Germinal center (tissue), 1 donor: ENCODE results near the gene APEX1.
"Not testable (repeated sequence)": the region's sequence is repeated elsewhere in the genome, so short reads cannot be mapped to it uniquely, and the experiment has no call there.

Experiments used
- DNase-seq: peaks from one replicate; pipeline ENCODE4 v3.0.0; 2012; ENCODE audit warnings: mixed read lengths, low spot score

The APEX1 gene

DNA sequence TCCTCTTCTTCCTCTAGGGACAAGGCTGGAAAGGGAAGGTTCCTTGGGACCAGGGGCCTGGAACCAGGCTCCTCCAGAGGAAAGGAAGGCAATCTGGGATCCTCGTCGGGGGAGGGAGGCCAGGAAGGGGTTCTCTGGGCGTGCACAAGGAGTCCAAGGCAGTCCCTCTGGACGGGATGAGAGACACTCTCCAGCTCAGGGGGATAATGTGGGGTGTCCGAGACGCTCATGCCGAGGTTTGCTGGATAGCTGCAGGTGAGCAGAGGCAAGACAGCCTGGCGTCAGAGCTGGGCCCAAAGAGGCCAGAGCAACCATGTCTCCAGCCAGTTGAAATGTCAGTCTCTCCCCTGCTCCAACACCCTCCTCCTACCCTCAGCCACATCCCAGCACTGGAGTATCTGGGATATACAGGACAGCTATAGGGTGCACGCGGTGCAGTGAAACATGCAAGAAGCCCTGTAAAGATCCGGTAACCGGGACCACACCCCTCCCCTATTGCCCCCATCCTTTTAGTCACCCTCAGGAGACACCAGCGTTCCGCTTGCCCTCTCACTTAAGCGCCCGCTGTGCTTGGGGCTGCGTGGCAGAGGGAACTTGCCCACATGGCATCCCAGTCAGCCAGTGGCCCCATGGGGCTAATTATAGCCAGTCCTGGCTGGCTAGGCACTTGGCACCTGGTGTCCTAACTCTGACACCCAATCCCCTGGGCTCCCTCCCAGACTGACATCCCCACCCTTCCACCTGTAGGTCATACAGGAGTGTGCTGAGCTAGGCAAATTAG lies 19.3 kb upstream of the APEX1 start, which contains the start of gene KLHL33:
Gene KLHL33 (minus strand): TSS at position 585 of the 781 bp plus-strand sequence. CDS start 355 bp downstream, at position 230.
- no peak for DNase-seq

DNA sequence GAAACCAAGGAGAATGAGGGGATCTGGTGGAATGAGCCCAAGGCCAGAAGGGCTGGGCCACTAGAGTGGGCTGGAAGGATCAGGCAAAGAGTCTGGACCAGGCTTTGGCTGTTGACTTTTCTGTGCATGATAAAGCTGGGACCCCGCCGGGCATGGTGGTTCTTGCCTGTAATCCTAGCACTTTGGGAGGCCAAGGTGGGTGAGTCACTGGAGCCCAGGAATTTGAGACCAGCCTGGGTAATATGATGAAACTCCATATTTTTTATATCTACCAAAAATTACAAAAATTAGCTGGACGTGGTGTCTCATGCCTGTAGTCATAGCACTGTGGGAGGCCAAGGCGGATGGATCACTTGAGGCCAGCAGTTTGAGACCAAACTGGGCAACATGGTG lies 18.7 kb upstream of the APEX1 start:
- no peak for DNase-seq

DNA sequence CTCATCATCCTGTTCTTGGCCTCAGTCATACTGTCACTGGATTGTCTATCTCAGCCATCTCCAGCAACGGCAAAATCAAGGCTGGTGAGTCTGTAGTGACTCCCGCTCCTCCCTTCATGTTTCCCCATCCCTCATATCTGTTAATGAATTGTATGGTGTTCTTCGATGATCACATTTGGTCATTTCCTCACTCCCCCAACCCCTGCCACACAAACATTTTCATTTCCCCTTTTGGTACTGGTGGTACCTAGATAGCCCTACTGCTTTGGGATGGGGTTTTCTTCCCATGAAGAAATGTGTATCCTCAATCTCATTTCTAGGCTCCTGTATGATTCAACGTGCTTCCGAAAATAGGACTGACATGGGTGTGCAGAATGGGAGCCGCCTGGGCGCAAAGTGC lies 16.4 kb upstream of the APEX1 start:
- no peak for DNase-seq

DNA sequence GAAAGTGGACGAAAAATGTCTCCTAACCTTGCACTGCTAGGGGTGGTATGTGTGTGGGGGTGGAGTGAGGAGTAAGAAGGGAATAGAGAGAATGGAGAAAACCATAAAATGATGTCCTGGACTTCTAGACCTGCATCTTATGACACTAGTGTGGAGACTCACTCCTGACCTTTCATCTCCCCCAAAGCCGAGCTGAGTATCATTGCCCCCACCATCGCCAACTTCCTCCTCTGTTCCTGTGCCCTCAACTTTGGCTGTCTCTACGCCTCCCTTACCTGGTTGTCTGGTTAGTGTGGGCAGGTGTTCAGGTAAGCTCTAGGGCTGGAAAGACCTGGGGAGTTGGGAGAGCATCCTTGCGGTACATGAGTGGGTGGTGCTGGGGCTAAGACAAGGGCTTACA lies 14.6 kb upstream of the APEX1 start:
- no peak for DNase-seq

DNA sequence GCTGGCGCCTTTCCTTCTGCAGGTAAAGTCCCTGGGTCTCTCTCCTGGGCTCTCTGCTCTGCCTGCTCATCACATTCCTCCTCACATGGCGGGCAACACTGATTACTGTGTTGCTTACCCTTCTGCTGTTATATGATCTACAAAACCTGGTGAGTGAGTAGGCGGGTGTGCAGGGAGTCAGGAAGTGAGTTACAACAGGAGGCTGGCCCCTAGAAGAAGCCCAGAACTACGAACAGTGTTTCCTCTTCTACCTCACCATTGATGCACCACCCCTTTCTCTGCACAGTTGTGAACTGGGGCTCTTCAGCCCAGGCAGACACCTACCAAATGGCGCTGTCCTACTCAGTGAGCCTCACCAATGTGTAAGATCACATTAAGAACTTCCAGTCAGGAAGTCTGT lies 14.1 kb upstream of the APEX1 start:
- peak; percentile 40 for DNase-seq

DNA sequence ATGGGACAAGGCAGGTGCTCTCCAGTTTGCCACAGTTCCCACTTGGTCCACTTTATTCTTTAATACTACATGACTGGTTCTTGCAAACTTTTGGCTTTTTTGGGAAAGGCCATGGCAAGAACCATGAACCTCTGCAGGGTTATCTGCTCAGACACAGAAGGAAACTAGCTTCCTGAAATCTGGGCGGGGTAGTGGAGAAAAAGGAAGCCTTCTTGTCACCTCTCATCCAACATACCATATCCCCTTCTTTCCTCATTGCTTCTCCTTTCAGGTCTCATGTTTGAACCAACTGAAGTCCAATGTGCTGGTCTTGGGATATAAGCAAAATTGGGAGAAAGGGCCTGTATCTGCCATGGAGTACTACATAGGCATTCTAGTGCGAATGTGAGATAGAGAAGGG lies 13.6 kb upstream of the APEX1 start:
- no peak for DNase-seq

DNA sequence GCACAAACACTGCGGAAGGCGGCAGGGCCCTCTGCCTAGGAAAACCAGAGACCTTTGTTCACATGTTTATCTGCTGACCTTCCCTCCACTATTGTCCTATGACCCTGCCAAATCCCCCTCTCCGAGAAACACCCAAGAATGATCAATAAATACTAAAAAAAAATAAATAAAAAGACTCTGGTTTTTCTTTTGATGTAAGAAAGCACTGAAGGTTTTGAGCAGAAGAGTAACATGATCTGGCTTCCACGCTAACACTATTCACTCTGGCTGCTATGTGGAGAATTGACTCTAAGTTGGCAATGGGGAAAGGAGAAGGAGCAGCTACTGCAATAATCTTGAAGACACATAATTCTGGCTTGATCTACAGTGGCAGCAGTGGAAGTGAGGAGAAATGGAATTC lies 11.4 kb upstream of the APEX1 start:
- not testable (repeated sequence) for DNase-seq

DNA sequence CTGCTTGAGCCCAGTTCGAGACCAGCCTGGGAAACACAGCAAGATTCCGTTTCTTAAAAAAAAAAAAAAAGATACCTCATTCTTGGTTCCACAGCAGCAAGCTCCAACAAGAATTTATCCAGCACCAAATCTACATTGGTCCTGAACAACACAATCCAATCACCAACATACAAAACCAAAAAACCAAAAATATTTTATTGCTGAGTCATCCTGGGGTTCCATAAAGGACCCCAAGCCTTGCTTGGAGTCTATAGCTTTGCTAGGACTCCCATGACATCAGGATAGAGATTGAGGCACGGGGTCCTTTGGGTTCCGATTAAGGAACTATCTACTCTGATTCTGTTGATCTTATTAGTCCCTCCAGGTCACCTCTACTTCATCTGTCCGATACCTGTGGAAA lies 8.1 kb upstream of the APEX1 start:
- DNase-seq, result no peak

DNA sequence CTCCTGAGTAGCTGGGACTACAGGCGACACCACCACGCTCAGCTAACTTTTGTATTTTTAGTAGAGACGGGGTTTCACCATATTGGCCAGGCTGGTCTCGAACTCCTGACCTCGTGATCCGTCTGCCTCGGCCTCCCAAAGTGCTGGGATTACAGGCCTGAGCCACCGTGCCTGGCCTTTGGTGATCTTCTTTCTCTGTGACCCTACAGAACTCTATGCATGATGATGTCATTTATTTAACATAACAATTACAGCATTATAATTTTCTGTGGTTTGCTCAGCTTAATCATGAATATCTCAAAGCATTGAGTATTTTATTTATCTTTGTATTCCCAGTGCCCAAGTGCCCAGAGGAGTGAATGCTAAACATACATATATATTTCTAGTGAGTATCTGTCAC lies 2.2 kb upstream of the APEX1 start:
- DNase-seq, result not testable (repeated sequence)

DNA sequence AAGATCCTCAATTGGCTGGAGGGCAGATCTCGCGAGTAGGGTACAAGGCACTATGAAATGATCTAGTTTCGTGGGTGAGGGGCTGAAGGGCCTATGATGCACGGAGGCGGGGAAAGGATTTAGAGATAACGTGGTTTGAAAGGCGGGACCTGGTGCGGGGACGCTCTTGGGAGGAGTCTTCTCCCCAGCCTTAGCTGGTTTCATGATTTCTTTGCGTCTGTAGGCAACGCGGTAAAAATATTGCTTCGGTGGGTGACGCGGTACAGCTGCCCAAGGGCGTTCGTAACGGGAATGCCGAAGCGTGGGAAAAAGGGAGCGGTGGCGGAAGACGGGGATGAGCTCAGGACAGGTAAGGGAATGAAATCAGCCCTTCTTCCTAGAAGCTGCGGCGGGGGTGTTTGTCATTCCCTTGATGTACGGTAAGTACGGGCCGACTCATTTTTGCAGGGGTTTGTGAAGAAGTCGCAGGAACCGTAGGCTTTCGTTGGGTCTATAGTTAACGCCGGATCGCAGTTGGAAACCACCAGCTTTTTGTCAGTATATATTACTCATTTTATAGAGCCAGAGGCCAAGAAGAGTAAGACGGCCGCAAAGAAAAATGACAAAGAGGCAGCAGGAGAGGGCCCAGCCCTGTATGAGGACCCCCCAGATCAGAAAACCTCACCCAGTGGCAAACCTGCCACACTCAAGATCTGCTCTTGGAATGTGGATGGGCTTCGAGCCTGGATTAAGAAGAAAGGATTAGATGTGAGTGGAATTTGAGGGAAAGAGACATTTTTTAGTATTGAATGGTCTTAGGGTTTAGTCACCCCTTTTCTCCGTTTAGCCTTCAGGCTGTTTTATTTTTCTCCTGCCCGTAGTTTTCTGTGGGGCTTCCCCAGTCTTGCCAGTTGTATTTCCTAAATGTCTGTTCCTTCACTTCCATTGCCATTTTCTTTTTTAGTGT lies 602 bp downstream of the APEX1 start:
- DNase-seq, result peak; percentile 51

DNA sequence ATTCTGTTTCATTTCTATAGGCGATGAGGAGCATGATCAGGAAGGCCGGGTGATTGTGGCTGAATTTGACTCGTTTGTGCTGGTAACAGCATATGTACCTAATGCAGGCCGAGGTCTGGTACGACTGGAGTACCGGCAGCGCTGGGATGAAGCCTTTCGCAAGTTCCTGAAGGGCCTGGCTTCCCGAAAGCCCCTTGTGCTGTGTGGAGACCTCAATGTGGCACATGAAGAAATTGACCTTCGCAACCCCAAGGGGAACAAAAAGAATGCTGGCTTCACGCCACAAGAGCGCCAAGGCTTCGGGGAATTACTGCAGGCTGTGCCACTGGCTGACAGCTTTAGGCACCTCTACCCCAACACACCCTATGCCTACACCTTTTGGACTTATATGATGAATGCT lies 1.9 kb downstream of the APEX1 start:
- DNase-seq, result no peak

DNA sequence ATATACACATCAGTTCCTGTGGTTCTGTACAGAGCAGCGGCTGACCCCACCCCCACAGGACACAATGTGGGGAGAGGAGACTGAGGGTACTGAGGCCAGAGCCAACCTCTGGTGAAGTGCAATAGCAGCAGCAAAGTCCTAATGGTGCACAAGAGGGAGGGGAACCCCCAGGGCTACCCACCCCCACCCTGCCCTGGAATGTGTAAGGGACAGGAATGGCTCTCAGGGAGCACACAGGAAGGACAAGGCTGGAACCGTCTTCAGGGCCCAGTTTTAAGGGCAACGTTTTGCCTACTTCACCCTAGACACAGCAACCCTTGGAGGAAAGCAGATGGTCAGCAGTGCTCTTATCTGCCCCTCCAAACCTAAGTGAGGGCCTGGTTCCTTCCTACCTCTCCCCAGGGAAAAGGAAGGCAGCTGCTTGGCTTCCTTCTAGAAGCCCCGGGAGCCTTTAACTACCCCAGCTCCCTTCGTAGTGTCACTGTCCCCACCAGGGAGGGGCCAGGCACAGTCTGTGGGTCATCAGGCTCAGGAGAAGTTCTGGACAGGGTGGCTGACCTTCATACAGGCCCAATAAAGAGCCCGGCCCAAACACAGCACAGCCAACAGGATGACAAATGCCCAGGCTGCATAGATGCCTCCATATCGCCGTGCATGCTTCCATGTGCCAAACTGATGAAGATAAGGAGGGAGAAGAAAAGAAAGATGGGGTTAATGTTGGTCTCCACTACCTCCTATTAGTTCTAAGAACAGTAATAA lies 3.2 kb downstream of the APEX1 start:
- DNase-seq, result no peak

DNA sequence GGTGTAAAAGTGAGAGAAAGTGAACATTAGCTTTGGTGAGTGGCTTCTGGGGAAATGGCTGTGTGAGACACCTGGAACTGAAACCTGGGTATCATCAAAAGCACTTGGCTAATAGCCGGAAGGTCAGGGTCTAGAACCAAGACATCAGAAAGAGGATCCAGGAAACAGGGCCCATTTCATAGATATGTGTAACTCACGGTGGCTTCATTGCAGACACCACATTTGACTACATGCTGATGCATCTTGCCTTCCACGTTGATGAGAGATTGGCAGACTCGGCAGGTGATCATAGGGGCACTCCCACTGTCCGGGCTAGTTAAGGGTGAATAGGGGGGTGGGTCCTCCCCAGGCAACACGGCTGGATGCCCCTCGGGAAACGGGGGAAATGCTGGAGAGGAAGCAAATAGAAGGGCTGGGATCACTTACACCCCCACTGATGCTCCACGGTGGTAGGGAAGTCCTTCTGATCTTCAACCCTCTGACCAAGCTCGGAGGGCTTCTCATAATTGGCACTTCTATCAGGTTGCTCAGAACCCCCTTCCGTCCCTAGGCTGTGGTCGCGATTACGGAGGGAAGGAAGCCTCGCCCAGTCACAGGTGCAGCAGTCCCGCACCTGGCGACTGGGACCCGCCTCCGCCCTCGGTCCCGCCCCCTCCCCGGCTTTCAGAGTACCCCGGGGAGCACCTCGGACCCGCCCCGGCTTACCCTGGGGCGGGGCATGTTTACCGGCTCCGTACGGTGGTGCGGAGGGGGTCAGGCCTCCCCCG lies 5.6 kb downstream of the APEX1 start:
- peak; percentile 73 for DNase-seq

DNA sequence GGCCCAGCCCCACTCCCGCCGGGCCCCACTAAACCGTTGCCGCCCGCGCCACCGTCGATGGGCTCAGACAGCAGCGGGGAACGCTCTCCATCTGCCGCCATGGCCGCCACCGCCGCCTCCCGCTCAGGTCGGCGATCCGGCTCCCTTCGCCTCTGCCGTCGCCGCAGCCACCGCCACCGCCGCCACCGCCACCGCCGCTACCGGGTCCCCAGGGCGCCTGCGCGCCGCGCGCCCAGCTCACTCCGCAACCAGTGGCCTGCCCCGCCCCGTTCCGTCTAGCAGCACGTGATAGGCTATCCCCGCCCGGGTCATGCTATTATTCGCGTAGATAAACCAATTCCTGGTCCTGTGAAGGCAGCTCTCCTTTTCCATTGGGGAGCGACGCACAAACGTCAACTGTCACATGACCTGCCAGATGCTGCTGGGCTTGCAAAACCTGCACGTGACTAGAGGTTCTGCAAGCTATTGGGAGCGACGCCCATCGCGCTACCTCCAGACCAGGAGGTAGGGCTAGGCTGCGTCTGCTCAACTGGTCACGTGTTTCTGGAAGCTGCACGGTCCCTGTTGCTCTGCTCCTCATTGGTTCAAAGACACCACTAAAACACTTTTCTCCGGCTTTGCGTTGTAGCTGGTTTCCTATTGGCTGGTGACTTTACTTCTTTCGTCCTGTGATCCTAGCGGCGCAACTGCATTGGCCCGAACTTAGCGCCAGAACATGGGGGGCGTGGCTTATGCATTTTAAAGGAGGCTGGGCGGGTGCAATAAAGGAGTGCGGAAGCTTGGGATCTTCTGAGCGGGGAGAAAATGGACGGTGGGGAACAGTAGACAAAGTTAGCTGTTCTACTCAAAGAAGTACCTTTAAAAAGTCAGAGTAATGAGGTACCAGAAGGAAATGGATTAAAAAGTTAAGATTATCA lies 6.5 kb downstream of the APEX1 start, which contains the start of gene PIP4P1:
Gene PIP4P1 (minus strand): TSS at position 210 of the 917 bp plus-strand sequence. CDS start 109 bp downstream, at position 101.
- DNase-seq, result peak; percentile 93

DNA sequence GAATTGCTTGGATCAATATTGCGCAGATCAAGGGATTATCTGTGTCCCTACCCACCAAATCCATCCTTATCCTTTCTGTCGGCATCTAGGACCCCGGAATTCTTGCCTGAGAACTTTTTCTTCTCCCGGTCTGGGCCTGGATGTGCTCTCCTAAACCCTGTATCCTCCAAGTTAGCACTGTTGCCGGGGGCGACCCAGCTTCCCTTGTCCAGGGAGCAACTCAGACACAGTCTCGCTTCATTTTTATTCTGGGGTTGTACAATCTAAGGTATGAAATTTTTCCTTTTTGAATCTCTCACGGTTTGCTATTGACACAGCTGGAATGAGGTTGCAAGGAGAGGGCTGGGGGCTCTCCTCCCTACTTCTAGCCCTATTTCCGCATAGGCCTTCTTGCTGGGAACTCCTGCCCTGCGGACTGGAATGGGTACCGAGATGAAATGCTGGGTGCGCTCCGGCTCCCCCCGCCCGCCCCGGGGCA lies 13.8 kb downstream of the APEX1 start:
- no peak for DNase-seq

DNA sequence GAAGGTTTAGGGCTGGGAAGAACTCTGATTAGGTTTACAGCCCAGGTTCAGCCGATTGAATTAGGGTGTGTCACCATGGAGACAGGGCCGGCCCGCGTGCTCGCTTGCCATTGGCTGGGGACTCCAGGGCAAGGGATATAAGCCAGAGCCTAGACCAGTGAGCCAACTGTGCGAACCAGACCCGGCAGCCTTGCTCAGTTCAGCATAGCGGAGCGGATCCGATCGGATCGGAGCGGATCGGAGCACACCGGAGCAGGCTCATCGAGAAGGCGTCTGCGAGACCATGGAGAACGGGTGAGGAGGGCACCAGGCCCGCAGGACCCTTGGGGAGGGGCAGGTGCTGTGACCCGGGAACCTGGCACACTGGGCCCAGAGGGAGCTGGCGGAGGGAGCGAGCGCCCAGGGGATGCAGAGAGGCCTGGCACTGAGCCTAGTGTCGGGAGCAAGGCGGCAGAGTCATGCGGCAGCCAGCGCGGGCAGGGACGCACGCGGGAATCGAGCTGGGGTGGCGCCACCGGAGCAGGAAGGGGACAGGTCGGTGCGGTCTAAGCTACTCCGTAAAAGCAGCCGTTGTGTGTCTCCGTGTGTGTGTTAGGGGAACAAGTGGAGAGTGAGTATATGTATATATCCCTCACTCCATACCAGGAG lies 14.3 kb downstream of the APEX1 start, which contains the start of gene PNP:
Gene PNP (plus strand): TSS at position 165 of the 648 bp plus-strand sequence. CDS start 119 bp downstream, at position 284.
- DNase-seq, result peak; percentile 95

DNA sequence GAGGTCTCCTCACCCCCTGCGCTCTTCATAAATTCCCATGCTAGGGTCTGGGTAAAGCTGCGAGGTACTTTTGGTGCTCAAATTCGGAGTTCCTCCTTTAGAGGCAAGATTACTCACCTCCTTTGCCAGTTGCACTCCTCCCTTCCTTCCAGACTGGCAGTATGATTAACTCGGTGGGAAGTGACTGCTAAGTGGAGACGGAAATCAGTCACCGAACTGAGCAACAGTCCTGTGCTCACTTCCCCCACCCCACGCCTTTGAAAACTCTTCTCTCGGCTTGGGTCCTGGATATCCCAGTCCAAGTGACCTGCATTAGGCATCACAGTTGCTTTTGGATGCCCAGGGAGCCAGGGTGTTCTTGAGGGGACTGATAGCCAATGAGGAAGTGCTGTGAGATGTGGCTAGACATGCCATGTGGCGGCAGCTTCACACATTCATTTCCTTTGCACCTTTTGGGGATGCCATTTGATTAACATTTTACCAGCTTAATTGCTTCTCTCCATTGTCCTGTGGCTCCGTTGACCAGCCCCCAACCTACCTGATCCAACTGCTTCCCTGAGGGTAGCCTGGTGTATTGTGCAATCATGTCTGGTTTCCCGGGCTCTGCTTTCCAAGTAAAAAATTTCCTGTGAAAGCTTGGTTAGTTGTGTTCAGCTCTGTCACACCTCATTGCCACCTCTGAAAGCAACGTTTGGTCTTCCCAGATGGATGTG lies 15.0 kb downstream of the APEX1 start:
- peak; percentile 47 for DNase-seq

DNA sequence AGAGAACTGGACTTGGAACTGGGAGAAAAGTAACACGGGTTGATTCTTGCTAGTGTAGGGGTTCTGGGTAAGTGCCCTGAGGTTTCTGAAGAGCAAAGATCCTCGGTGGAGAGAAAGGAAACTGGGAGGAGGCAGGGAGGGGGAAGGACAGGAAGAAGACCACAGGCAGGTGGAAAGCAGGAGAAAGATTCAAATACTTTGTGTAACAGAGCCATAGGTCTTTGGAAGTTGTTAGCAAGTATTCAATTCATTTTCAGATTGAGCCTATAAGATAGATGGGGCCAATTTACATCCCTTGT lies 15.5 kb downstream of the APEX1 start:
- DNase-seq, result no peak
